HL-60 (cell line): ENCODE data around the gene CALML3.

Experiments
- DNase-seq, 2 experiments: peaks; one replicate each; pipeline ENCODE4 v3.0.0-alpha.2; 2010 to 2020; ENCODE audit warnings: low read depth in 1 of 2, low spot score in 1 of 2
- H3K27ac ChIP-seq: fragments of 250-450 bp; sonication (Bioruptor Pico); replicated peaks from 2 replicates; pipeline ENCODE4 v1.5.1; 2020; ENCODE audit warnings: mild to moderate bottlenecking, moderate library complexity
- H3K27me3 ChIP-seq: fragments of 250-450 bp; sonication (Bioruptor Pico); 2 replicates; pipeline ENCODE4 v1.5.1; 2021; ENCODE audit warnings: mild to moderate bottlenecking, moderate library complexity; ENCODE audit not compliant: insufficient read depth, poor library complexity, severe bottlenecking
- H3K4me3 ChIP-seq: replicated peaks from 2 replicates; pipeline ENCODE4 v1.5.1; 2011; ENCODE audit warnings: mild to moderate bottlenecking, control low read depth, low read length; ENCODE audit not compliant: insufficient read depth
- CTCF ChIP-seq: IDR thresholded peaks from one replicate; pipeline ENCODE4 v1.5.1; 2011; ENCODE audit warnings: low read length, control low read depth, inconsistent platforms; ENCODE audit not compliant: insufficient read depth
- GABPA ChIP-seq: IDR thresholded peaks from 2 replicates; pipeline ENCODE4 v1.6.1; 2012; ENCODE audit warnings: low read depth
- POLR2AphosphoS5 ChIP-seq: IDR thresholded peaks from 2 replicates; pipeline ENCODE4 v1.6.1; 2012; ENCODE audit warnings: low read depth
- REST ChIP-seq: IDR thresholded peaks from 2 replicates; pipeline ENCODE4 v1.6.1; 2012; ENCODE audit warnings: low read depth; ENCODE audit not compliant: insufficient replicate concordance
- SPI1 ChIP-seq: IDR thresholded peaks from 2 replicates; pipeline ENCODE4 v1.6.1; 2012; ENCODE audit warnings: low read depth, mild to moderate bottlenecking, borderline replicate concordance

The CALML3 gene

GRCh38 chr10:5512331-5512730, 12.4 kb upstream of the CALML3 start:
- no peak for TF ChIP-seq POLR2AphosphoS5
- TF ChIP-seq SPI1 = no peak
- DNase-seq = no peak
- Histone ChIP-seq H3K4me3 (no peak overlapping the region), H3K27me3 (no peaks in the 10 kb centered on the region), H3K27ac (no peak overlapping the region)

GRCh38 chr10:5512881-5513612, 11.7 kb upstream of the CALML3 start:
- Histone ChIP-seq H3K27me3 (no peaks in the 10 kb centered on the region), H3K27ac (no peak overlapping the region), H3K4me3 (no peak overlapping the region)
- no peak for DNase-seq
- TF ChIP-seq GABPA (no peak), SPI1 (no peak), CTCF (no peak), REST (no peak), POLR2AphosphoS5 (no peak)

GRCh38 chr10:5514226-5514850, 10.4 kb upstream of the CALML3 start:
- Histone ChIP-seq H3K4me3 (no peak overlapping the region), H3K27ac (no peak overlapping the region), H3K27me3 (no peaks in the 10 kb centered on the region)
- TF ChIP-seq CTCF (no peak), REST (no peak), GABPA (no peak), POLR2AphosphoS5 (no peak), SPI1 (no peak)
- no peak for DNase-seq

- TF ChIP-seq REST = no peak
- no peak for TF ChIP-seq GABPA
- no peak for TF ChIP-seq CTCF
- TF ChIP-seq SPI1 = no peak
- TF ChIP-seq POLR2AphosphoS5 = no peak
- Histone ChIP-seq H3K27me3 (no peaks in the 10 kb centered on the region), H3K27ac (no peak overlapping the region), H3K4me3 (no peak overlapping the region)
- no peak for DNase-seq
Measured at GRCh38 chr10:5515948-5516761, 8.6 kb upstream of the CALML3 start.
